A673 (cell line): ENCODE measurements around the gene STRAP.

Experiments used
- EZH2 ChIP-seq: fragments of 200-600 bp; sonication (generic); IDR thresholded peaks from 2 replicates; pipeline ENCODE4 v1.6.1; 2017; ENCODE audit warnings: borderline replicate concordance, low read depth, mild to moderate bottlenecking, mixed read lengths, antibody characterized with exemption, low read length; ENCODE audit not compliant: poor library complexity, severe bottlenecking
- TF ChIP-seq, protein P1 (sequence below): fragments of 300-800, 200-600 bp; sonication (generic); conservative IDR thresholded peaks from 2 replicates; pipeline ENCODE4 v1.5.1; 2017; ENCODE audit warnings: low read depth, mild to moderate bottlenecking, antibody characterized with exemption, low read length, moderate library complexity, mixed read lengths

- TF ChIP-seq, protein P1, sequence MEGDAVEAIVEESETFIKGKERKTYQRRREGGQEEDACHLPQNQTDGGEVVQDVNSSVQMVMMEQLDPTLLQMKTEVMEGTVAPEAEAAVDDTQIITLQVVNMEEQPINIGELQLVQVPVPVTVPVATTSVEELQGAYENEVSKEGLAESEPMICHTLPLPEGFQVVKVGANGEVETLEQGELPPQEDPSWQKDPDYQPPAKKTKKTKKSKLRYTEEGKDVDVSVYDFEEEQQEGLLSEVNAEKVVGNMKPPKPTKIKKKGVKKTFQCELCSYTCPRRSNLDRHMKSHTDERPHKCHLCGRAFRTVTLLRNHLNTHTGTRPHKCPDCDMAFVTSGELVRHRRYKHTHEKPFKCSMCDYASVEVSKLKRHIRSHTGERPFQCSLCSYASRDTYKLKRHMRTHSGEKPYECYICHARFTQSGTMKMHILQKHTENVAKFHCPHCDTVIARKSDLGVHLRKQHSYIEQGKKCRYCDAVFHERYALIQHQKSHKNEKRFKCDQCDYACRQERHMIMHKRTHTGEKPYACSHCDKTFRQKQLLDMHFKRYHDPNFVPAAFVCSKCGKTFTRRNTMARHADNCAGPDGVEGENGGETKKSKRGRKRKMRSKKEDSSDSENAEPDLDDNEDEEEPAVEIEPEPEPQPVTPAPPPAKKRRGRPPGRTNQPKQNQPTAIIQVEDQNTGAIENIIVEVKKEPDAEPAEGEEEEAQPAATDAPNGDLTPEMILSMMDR, result no peak
- no peak for TF ChIP-seq EZH2
Observed at GRCh38 chr12:15896867-15897266, 14.7 kb downstream of the STRAP start.
